GM12874 (cell line): ENCODE results near the gene ECHDC3.

ENCODE experiments used
- TF ChIP-seq, protein P1 (sequence below): IDR thresholded peaks from 2 replicates; pipeline ENCODE4 v1.5.1; 2011; ENCODE audit warnings: low read depth, mild to moderate bottlenecking, control low read depth, low read length, moderate library complexity; ENCODE audit not compliant: insufficient read depth

ECHDC3 gene

GRCh38 chr10:11757454-11757820 is 15.3 kb downstream of the ECHDC3 start:
- TF ChIP-seq, protein P1, sequence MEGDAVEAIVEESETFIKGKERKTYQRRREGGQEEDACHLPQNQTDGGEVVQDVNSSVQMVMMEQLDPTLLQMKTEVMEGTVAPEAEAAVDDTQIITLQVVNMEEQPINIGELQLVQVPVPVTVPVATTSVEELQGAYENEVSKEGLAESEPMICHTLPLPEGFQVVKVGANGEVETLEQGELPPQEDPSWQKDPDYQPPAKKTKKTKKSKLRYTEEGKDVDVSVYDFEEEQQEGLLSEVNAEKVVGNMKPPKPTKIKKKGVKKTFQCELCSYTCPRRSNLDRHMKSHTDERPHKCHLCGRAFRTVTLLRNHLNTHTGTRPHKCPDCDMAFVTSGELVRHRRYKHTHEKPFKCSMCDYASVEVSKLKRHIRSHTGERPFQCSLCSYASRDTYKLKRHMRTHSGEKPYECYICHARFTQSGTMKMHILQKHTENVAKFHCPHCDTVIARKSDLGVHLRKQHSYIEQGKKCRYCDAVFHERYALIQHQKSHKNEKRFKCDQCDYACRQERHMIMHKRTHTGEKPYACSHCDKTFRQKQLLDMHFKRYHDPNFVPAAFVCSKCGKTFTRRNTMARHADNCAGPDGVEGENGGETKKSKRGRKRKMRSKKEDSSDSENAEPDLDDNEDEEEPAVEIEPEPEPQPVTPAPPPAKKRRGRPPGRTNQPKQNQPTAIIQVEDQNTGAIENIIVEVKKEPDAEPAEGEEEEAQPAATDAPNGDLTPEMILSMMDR, result no peak

DNA sequence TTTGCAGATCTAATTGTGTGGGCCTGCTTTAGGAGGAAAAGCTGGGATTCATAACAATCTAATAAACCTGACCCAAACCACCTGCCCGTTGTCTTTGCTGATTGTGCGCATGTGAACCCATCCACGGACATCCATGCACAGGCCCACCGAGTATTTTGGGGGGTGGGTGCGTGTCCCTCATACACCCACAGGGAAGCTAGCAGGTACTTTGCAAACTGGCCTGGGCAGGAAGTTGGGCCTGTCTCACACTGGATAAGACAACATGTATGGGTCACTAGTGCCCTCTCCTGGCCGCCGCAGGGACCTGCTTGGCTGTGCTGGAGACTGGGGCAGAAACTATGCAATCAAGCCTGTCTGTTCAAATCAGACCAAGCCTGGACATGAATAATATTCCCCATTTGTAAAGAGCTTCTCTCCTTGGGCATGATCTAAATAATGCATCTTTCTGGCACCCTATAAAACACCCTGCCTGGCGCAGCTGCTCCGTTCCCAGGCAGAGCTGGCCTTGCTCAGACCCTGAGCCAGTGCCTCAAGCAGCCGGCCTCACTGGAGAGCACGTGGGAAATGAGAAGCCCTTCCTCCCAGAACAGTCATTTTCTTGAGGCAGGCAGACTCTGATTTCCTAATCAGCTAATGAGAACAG is 15.8 kb downstream of the ECHDC3 start:
- TF ChIP-seq, protein P1, result peak; percentile 94

DNA sequence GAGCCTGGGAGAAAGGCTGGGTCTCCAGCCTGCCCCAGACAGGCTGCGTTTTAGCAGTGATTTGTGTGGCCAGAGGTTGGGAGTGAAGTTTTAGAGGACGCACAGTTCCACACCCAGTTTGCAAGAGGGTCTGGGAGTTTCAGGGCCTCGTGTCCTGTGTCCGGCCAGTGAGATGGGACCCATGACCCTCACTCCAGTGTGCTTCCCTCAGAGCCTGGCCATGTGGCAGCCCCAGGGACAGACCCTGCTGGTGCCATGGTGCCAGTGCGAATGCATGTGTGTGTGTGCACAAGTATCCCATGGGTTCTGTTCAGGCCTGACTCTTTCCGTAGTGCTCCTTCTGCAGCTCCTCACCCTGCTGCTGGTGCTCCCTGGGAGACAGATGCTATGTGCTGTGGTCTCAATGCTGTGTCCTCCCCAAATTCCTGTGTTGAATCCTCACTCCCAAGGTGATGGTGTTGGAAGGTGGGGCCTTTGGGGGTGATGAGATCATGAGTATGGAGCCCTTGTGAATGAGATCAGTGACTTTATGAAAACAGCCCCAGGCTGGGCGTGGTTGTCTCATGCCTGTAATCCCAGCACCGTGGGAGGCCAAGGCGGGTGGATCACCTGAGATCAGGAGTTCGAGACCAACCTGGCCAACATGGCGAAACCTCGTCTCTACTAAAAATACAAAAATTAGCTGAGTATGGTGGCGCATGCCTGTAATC is 16.5 kb downstream of the ECHDC3 start:
- TF ChIP-seq, protein P1, result no peak

GRCh38 chr10:11759347-11759746 is 17.2 kb downstream of the ECHDC3 start:
- TF ChIP-seq, protein P1, result no peak

GRCh38 chr10:11760151-11760550 is 18.0 kb downstream of the ECHDC3 start:
- TF ChIP-seq, protein P1, result no peak

DNA sequence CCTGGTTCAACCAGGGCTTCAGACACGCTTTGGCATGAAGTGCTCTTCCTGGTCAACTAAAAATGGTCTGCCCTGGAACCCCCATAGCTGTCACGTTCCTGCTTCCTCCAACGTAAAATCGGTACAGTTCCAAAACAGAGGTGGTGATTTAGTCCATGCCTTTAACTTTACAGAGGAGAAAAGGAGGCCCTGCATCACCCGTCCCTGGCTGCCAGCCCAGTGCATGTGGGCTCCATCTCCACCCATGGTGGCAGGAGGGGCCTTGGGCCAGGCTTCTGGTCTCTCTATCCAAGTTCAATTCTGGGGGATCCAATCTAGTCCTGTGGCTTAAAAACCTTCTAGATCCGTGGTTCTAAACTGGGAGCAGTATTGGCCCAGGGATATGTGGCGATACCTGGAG is 18.7 kb downstream of the ECHDC3 start:
- TF ChIP-seq, protein P1, result no peak

- TF ChIP-seq, protein P1, result no peak
Measured at GRCh38 chr10:11761431-11761830, 19.2 kb downstream of the ECHDC3 start.
